ENCODE data around the gene C13orf46. TPM values are rescaled to one million over a fixed set of nuclear protein-coding genes. Genes with fewer than 3 reads are reported as not detected.
A peak's percentile ranks its signal among the peaks of the same experiment; 100 is the strongest.

Gene C13orf46
- total RNA-seq, 2 experiments from 2014 or later: 0.21 TPM; not detected in 1

GRCh38 chr13:114022309-114022669 lies 48.4 kb upstream of the C13orf46 start:
- H3K9me3 ChIP-seq (ENCODE audit: low read length): no peaks in the 10 kb centered on the region
- H3K4me2 ChIP-seq (ENCODE audit: low read length): peak overlapping the region; percentile 96
- H3K9me2 ChIP-seq (ENCODE audit: insufficient read depth, low read length): no peaks in the 10 kb centered on the region
- DNase-seq (ENCODE audit: low spot score): no peak
- CTCF ChIA-PET (ENCODE audit: unreplicated experiment): no interaction called here
- no peak for TF ChIP-seq EZH2phosphoT487 (IDR thresholded peaks at IDR 0.05; ENCODE audit: borderline replicate concordance, low read depth, low read length)
- no peak for TF ChIP-seq CTCF (conservative IDR thresholded peaks at IDR 0.05; ENCODE audit: low read length)
- H3K4me1 ChIP-seq (ENCODE audit: insufficient read depth, low read length, poor library complexity, severe bottlenecking): peaks cover 72% of the 10 kb centered on the region
- H3K79me2 ChIP-seq (ENCODE audit: insufficient read depth, low read depth, low read length): no peaks in the 10 kb centered on the region
- BruUV-seq (replicated peaks): no TSS peak
- H2AFZ ChIP-seq (ENCODE audit: low read length): no peak overlapping the region
- intact Hi-C loops (cut with micrococcal nuclease; ENCODE audit: unreplicated experiment): loop anchor here (5.0 kb wide), 1 partner anchor 205 kb away; no protein-coding TSS in a partner anchor
- no peaks in the 10 kb centered on the region for H4K20me1 ChIP-seq (ENCODE audit: insufficient read depth, low read length)
- H3K4me3 ChIP-seq (ENCODE audit: low read depth, low read length, poor library complexity, severe bottlenecking): no peak overlapping the region
- H3K27ac ChIP-seq (ENCODE audit: low read depth, low read length, poor library complexity, severe bottlenecking): no peak overlapping the region
- peaks cover 4% of the 10 kb centered on the region; the same call in 1 of the 2 replicates for H3K36me3 ChIP-seq (ENCODE audit: insufficient read depth, low read length)
- POLR2A ChIA-PET: no interaction called here

DNA sequence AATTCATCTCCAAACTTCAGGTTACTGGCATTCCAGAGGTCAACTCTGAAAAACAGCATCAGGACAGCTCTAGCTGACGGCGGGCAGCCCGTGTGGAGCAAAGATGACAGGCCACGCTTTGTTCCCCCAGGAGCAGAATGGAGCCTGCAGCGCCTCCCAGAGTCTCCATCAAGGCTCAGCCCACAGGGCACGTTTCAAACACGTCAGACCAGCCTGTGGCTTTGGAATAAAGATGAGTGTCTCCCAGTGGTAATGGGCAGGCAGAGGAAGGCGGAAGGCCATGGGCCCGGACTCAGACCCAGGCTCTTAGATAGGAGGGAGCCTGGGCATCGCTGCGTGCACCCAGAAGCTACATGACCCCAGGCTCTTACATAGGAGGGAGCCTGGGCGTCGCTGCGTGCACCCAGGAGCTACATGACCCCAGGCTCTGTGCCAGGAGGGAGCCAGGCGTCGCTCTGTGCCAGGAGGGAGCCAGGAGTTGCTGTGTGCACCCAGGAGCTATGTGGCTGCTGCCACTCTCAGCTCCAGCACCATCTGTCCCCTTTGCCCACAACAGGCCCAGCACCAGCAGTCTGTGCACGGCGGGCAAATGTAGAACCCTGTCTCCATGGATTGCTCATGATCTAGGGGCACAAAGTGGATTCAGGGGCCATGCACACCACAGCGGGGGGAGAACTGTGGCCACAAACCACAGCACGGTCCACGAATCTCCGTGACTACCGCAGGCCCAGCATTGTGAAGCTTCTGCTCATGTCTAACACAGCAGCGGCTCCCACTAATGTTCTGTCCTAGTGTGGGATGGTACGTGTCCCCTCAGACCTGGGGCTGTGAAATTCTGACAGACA lies 47.8 kb upstream of the C13orf46 start:
- no peaks in the 10 kb centered on the region for H4K20me1 ChIP-seq (ENCODE audit: insufficient read depth, low read length)
- H2AFZ ChIP-seq (ENCODE audit: low read length): no peak overlapping the region
- ChIA-PET POLR2A (no interaction called here), CTCF (ENCODE audit: unreplicated experiment) (no interaction called here)
- DNase-seq (ENCODE audit: low spot score): no peak
- no TSS peak for BruUV-seq (replicated peaks)
- TF ChIP-seq CTCF (conservative IDR thresholded peaks at IDR 0.05; ENCODE audit: low read length) (peak; percentile 44; the same call in 1 of the 2 replicates), EZH2phosphoT487 (IDR thresholded peaks at IDR 0.05; ENCODE audit: borderline replicate concordance, low read depth, low read length) (no peak)
- H3K9me2 ChIP-seq (ENCODE audit: insufficient read depth, low read length): no peaks in the 10 kb centered on the region
- peak overlapping the region; percentile 96 for H3K4me2 ChIP-seq (ENCODE audit: low read length)
- peak overlapping the region; percentile 30 for H3K27ac ChIP-seq (ENCODE audit: low read depth, low read length, poor library complexity, severe bottlenecking)
- H3K79me2 ChIP-seq (ENCODE audit: insufficient read depth, low read depth, low read length): no peaks in the 10 kb centered on the region
- H3K4me1 ChIP-seq (ENCODE audit: insufficient read depth, low read length, poor library complexity, severe bottlenecking): peaks cover 66% of the 10 kb centered on the region
- H3K9me3 ChIP-seq (ENCODE audit: low read length): no peaks in the 10 kb centered on the region
- peaks cover 9% of the 10 kb centered on the region; the same call in 1 of the 2 replicates for H3K36me3 ChIP-seq (ENCODE audit: insufficient read depth, low read length)
- H3K4me3 ChIP-seq (ENCODE audit: low read depth, low read length, poor library complexity, severe bottlenecking): no peak overlapping the region
- intact Hi-C loops (cut with micrococcal nuclease; ENCODE audit: unreplicated experiment): loop anchor here (5.0 kb wide), 1 partner anchor 204 kb away; no protein-coding TSS in a partner anchor

Data from OCI-LY7 (cell line).